Calu3 (cell line): ENCODE data around the gene UNC45B. TPM values are rescaled to one million over a fixed set of nuclear protein-coding genes. Genes with fewer than 3 reads are reported as not detected.

Experiments
- BruUV-seq: library from RNA; stranded (reverse); fragments of 400-500 nt; replicated peaks from 2 replicates; lab custom pipeline; 2021; lab: Mats Ljungman, UMichigan
- CTCF ChIA-PET: fragments of 300-600 bp; sonication (Branson Sonifier 250); formaldehyde crosslinking; loops from one replicate; lab custom pipeline; 2022; ENCODE audit warnings: antibody characterized with exemption; lab: Charles Lee
- DNase-seq: peaks from one replicate; pipeline ENCODE4 v3.0.0; 2022
- H3K27ac Mint-ChIP-seq: one replicate; pipeline ENCODE4 v1.8.0; 2022; ENCODE audit warnings: mixed read lengths; ENCODE audit not compliant: unreplicated experiment
- H3K27me3 Mint-ChIP-seq: one replicate; pipeline ENCODE4 v1.8.0; 2022; ENCODE audit warnings: mixed read lengths; ENCODE audit not compliant: unreplicated experiment
- H3K36me3 Mint-ChIP-seq: one replicate; pipeline ENCODE4 v1.8.0; 2022; ENCODE audit warnings: mild to moderate bottlenecking, moderate library complexity, mixed read lengths; ENCODE audit not compliant: insufficient read depth, unreplicated experiment
- H3K4me1 Mint-ChIP-seq: one replicate; pipeline ENCODE4 v1.8.0; 2022; ENCODE audit warnings: mild to moderate bottlenecking, low read depth, mixed read lengths; ENCODE audit not compliant: unreplicated experiment
- H3K4me3 Mint-ChIP-seq: one replicate; pipeline ENCODE4 v1.8.0; 2022; ENCODE audit warnings: mild to moderate bottlenecking, low read depth, moderate library complexity, mixed read lengths; ENCODE audit not compliant: unreplicated experiment
- H3K9me3 Mint-ChIP-seq: one replicate; pipeline ENCODE4 v1.8.0; 2022; ENCODE audit warnings: low read depth, mixed read lengths; ENCODE audit not compliant: unreplicated experiment
- CTCF ChIP-seq: fragments of 200-600 bp; IDR thresholded peaks from one replicate; pipeline ENCODE4 v1.8.0; 2022; ENCODE audit warnings: antibody characterized with exemption; ENCODE audit not compliant: unreplicated experiment
- intact Hi-C: fragments of 100-400 bp; cut with micrococcal nuclease; formaldehyde crosslinking; loops from one replicate; pipeline ENCODE4 v1.10.0; 2022; ENCODE audit not compliant: unreplicated experiment
- total RNA-seq: library from RNA; stranded (reverse); gene quantifications from 2 replicates; pipeline ENCODE4 v1.2.3, GENCODE V29; 2022

The UNC45B gene
- total RNA-seq, 1 experiment from 2014 or later: not detected

GRCh38 chr17:35152421-35153140 is 5.0 kb downstream of the UNC45B start:
- Mint-ChIP-seq H3K9me3 (no peaks in the 10 kb centered on the region), H3K4me1 (no peaks in the 10 kb centered on the region), H3K27ac (no peak overlapping the region), H3K4me3 (no peak overlapping the region), H3K36me3 (no peaks in the 10 kb centered on the region), H3K27me3 (peaks cover 56% of the 10 kb centered on the region)
- intact Hi-C loops: no loop called here
- TF ChIP-seq CTCF: no peak
- BruUV-seq: no TSS peak
- no peak for DNase-seq
- CTCF ChIA-PET: interaction anchor here (0.6 to 1.2 kb wide), 2 partner anchors 8 kb away, joined by 3 to 5 read pairs; no protein-coding TSS in a partner anchor

GRCh38 chr17:35154196-35155165 is 6.9 kb downstream of the UNC45B start:
- Mint-ChIP-seq H3K4me3 (no peak overlapping the region), H3K4me1 (no peaks in the 10 kb centered on the region), H3K27me3 (peaks cover 55% of the 10 kb centered on the region), H3K36me3 (no peaks in the 10 kb centered on the region), H3K27ac (no peak overlapping the region), H3K9me3 (no peaks in the 10 kb centered on the region)
- CTCF ChIA-PET: interaction anchor here (1.5 kb wide), 1 partner anchor 12 kb away, joined by 4 read pairs; no protein-coding TSS in a partner anchor
- no peak for DNase-seq
- intact Hi-C loops: no loop called here
- TF ChIP-seq CTCF: no peak
- no TSS peak for BruUV-seq

DNA sequence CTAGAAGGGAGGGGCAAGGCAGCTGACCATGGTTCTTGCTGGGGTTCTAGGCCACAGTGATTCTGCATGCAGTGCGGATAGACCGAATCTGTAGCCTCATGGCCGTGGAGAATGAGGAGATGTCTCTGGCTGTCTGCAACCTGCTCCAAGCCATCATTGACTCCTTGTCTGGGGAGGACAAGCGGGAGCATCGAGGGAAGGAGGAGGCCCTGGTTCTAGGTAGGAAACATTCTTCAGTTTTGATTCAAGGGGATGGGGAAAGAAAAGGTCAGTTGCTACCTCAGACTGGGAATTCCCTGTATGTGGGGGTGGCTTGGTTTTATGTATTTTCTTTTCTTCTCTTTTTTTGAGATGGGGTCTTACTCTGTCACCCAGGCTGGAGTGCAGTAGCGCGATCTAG is 7.6 kb downstream of the UNC45B start:
- Mint-ChIP-seq H3K4me3 (no peak overlapping the region), H3K4me1 (no peaks in the 10 kb centered on the region), H3K27me3 (peaks cover 55% of the 10 kb centered on the region), H3K9me3 (no peaks in the 10 kb centered on the region), H3K27ac (no peak overlapping the region), H3K36me3 (no peaks in the 10 kb centered on the region)
- CTCF ChIA-PET: interaction anchor here (1.5 kb wide), 1 partner anchor 12 kb away, joined by 4 read pairs; no protein-coding TSS in a partner anchor
- intact Hi-C loops: no loop called here
- TF ChIP-seq CTCF: no peak
- no TSS peak for BruUV-seq
- no peak for DNase-seq

- BruUV-seq: no TSS peak
- peaks cover 64% of the 10 kb centered on the region for H3K27me3 Mint-ChIP-seq
These were observed 12.3 kb downstream of the UNC45B start for GRCh38 chr17:35159940-35160339.

More at GRCh38 chr17:35159940-35160339, 12.3 kb downstream of the UNC45B start:
- Mint-ChIP-seq H3K4me3 (no peak overlapping the region), H3K36me3 (no peaks in the 10 kb centered on the region), H3K27ac (no peak overlapping the region), H3K9me3 (no peaks in the 10 kb centered on the region), H3K4me1 (peaks cover 6% of the 10 kb centered on the region)
- intact Hi-C loops: no loop called here
- DNase-seq: no peak
- no peak for TF ChIP-seq CTCF
- CTCF ChIA-PET: no interaction called here
